ENCODE data around the gene APOBEC3H.

The APOBEC3H gene

GRCh38 chr22:39152511-39153219 lies 55.6 kb downstream of the APOBEC3H start, which contains the start of gene CBX7:
Gene CBX7, minus strand, starts transcription at chr22:39152680. Its CDS starts 236 bp downstream, at chr22:39152444.
- H3K4me3 ChIP-seq (ENCODE audit: low read depth, low read length) = peak within 1 kb of the TSS; percentile 25
- peak; percentile 76 for DNase-seq (ENCODE audit: low read depth)
- TF ChIP-seq POLR2A (IDR thresholded peaks at IDR 0.05; ENCODE audit: extremely low read depth, insufficient read length) (no peak), CTCF (IDR thresholded peaks at IDR 0.05; ENCODE audit: low read depth, low read length) (no peak), MAX (IDR thresholded peaks at IDR 0.05; ENCODE audit: low read depth, low read length) (no peak), MYC (IDR thresholded peaks at IDR 0.05; ENCODE audit: low read depth, low read length) (no peak)

DNA sequence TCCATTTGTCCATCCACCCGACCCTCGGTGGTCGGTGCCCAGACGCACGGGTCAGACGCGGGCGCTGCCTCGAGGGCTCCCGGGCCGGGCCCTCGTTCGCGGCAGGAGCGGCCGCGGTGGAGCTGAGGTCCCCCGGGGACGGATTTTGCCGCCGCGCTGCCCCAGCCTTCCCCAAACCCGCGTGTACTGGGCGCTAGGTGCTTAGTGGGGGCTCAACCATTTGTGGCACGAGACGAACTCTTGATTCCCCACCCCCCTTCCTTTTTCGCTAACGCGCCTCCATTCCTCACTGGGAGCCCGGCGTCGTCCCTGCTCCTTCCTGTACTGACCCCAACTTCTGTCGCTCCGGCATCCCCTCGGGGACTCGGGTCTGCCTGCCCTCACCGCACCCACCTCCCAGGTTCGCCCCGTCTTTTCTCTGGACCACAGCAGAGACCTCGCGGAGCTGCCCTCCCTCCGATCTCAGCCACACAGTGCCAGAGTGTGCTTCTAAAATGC lies 56.2 kb downstream of the APOBEC3H start:
- no peak for DNase-seq (ENCODE audit: low read depth)
- no peak for TF ChIP-seq MAX (IDR thresholded peaks at IDR 0.05; ENCODE audit: low read depth, low read length)
- TF ChIP-seq MYC (IDR thresholded peaks at IDR 0.05; ENCODE audit: low read depth, low read length) = no peak
- TF ChIP-seq POLR2A (IDR thresholded peaks at IDR 0.05; ENCODE audit: extremely low read depth, insufficient read length) = no peak
- no peak for TF ChIP-seq CTCF (IDR thresholded peaks at IDR 0.05; ENCODE audit: low read depth, low read length)
- no peak overlapping the region for H3K4me3 ChIP-seq (ENCODE audit: low read depth, low read length)
